ENCODE measurements around the gene NFATC1.

The NFATC1 gene

GRCh38 chr18:79395761-79396404 is at the start of gene NFATC1:
TSS of gene NFATC1 (plus strand) at chr18:79395930. CDS start at chr18:79396225, 295 bp downstream.
- DNase-seq: peak; percentile 93

- no peak for DNase-seq
Observed at GRCh38 chr18:79345981-79346380, 49.7 kb upstream of the NFATC1 start.

GRCh38 chr18:79348066-79348465 is 47.7 kb upstream of the NFATC1 start:
- no peak for DNase-seq

- no peak for DNase-seq
Observed at GRCh38 chr18:79352432-79352831, 43.3 kb upstream of the NFATC1 start.

GRCh38 chr18:79353267-79353666 is 42.5 kb upstream of the NFATC1 start:
- DNase-seq: no peak

- no peak for DNase-seq
Observed at GRCh38 chr18:79354350-79354749, 41.4 kb upstream of the NFATC1 start.

GRCh38 chr18:79355433-79356335 is 40.0 kb upstream of the NFATC1 start:
- DNase-seq: no peak

GRCh38 chr18:79356435-79356834 is 39.3 kb upstream of the NFATC1 start:
- DNase-seq: no peak

GRCh38 chr18:79360933-79361332 is 34.8 kb upstream of the NFATC1 start:
- DNase-seq: no peak

- no peak for DNase-seq
Observed at GRCh38 chr18:79361766-79362522, 33.8 kb upstream of the NFATC1 start.

GRCh38 chr18:79365701-79366100 is 30.0 kb upstream of the NFATC1 start:
- no peak for DNase-seq

- no peak for DNase-seq
Observed at GRCh38 chr18:79366177-79367094, 29.3 kb upstream of the NFATC1 start.

- no peak for DNase-seq
Observed at GRCh38 chr18:79367480-79367879, 28.2 kb upstream of the NFATC1 start.

- DNase-seq: no peak
Observed at GRCh38 chr18:79367989-79368388, 27.7 kb upstream of the NFATC1 start.

- DNase-seq: no peak
Observed at GRCh38 chr18:79368681-79369080, 27.0 kb upstream of the NFATC1 start.

GRCh38 chr18:79371561-79372121 is 24.1 kb upstream of the NFATC1 start:
- no peak for DNase-seq

GRCh38 chr18:79372461-79372860 is 23.3 kb upstream of the NFATC1 start:
- no peak for DNase-seq

GRCh38 chr18:79372991-79373390 is 22.7 kb upstream of the NFATC1 start:
- no peak for DNase-seq

- DNase-seq: no peak
Observed at GRCh38 chr18:79373736-79374135, 22.0 kb upstream of the NFATC1 start.

- DNase-seq: no peak
Observed at GRCh38 chr18:79374408-79375171, 21.1 kb upstream of the NFATC1 start.

Data from right hindlimb (tissue), 1 donor.